Stimulated activated naive CD8-positive, alpha-beta T cell treated with anti-CD3 and anti-CD28 coated beads, Interleukin-15, amount 100 ng/mL, for 72 hours (primary cell): ENCODE measurements around the gene AP2A2.

Experiments used
- ATAC-seq: fragments of 150-1000 bp; cut with Tn5 transposase; 2 replicates; pipeline ENCODE4 v1.10.0; 2021; ENCODE audit warnings: mild to moderate bottlenecking, moderate library complexity
- DNase-seq, 2 donors: peaks; one replicate each; pipeline ENCODE4 v3.0.0; 2021 to 2022
- H3K27ac Mint-ChIP-seq, 2 donors: one replicate each; pipeline ENCODE4 v1.8.0; 2022; ENCODE audit warnings: mild to moderate bottlenecking in 2 of 2, mixed read lengths in 2 of 2, moderate library complexity in 2 of 2
- H3K27me3 Mint-ChIP-seq: one replicate; pipeline ENCODE4 v1.8.0; 2022; ENCODE audit warnings: mixed read lengths
- H3K4me1 Mint-ChIP-seq: one replicate; pipeline ENCODE4 v1.8.0; 2022; ENCODE audit warnings: mild to moderate bottlenecking, mixed read lengths
- H3K4me3 Mint-ChIP-seq, 2 donors: one replicate each; pipeline ENCODE4 v1.8.0; 2022; ENCODE audit warnings: mild to moderate bottlenecking in 2 of 2, mixed read lengths in 2 of 2, moderate library complexity in 1 of 2
- H3K9me3 Mint-ChIP-seq, 2 donors: one replicate each; pipeline ENCODE4 v1.8.0; 2022; ENCODE audit warnings: mixed read lengths in 2 of 2

AP2A2 gene

GRCh38 chr11:1054143-1055108, 128.8 kb downstream of the AP2A2 start:
- H3K4me1 Mint-ChIP-seq: peaks cover 6% of the 10 kb centered on the region
- H3K27ac Mint-ChIP-seq: no peak overlapping the region
- H3K4me3 Mint-ChIP-seq: no peak overlapping the region
- DNase-seq (no peak), ATAC-seq (no peak)
- H3K27me3 Mint-ChIP-seq: peaks cover 29% of the 10 kb centered on the region
- H3K9me3 Mint-ChIP-seq: no peaks in the 10 kb centered on the region

GRCh38 chr11:1055109-1055703, 129.5 kb downstream of the AP2A2 start:
- Mint-ChIP-seq H3K27me3 (peaks cover 24% of the 10 kb centered on the region), H3K27ac (no peak overlapping the region), H3K4me1 (peaks cover 6% of the 10 kb centered on the region), H3K4me3 (no peak overlapping the region), H3K9me3 (no peaks in the 10 kb centered on the region)
- peak in 1 of 2 donors; percentile 7 for DNase-seq
- ATAC-seq: no peak

GRCh38 chr11:1055990-1056771, 130.5 kb downstream of the AP2A2 start:
- DNase-seq (no peak), ATAC-seq (no peak)
- peaks cover 1% of the 10 kb centered on the region for H3K4me1 Mint-ChIP-seq
- H3K9me3 Mint-ChIP-seq: no peaks in the 10 kb centered on the region
- H3K27me3 Mint-ChIP-seq: peaks cover 14% of the 10 kb centered on the region
- no peak overlapping the region for H3K27ac Mint-ChIP-seq
- no peak overlapping the region for H3K4me3 Mint-ChIP-seq

GRCh38 chr11:1057806-1058205, 132.1 kb downstream of the AP2A2 start:
- no peak overlapping the region for H3K4me3 Mint-ChIP-seq
- H3K27me3 Mint-ChIP-seq: peaks cover 13% of the 10 kb centered on the region

GRCh38 chr11:1059759-1060158, 134.1 kb downstream of the AP2A2 start:
- H3K9me3 Mint-ChIP-seq: peaks cover 0 to 9% of the 10 kb centered on the region in 2 donors

More at GRCh38 chr11:1057806-1058205, 132.1 kb downstream of the AP2A2 start:
- no peak for DNase-seq
- peaks cover 7% of the 10 kb centered on the region for H3K4me1 Mint-ChIP-seq
- ATAC-seq: no peak
- peaks cover 0 to 9% of the 10 kb centered on the region in 2 donors for H3K9me3 Mint-ChIP-seq
- H3K27ac Mint-ChIP-seq: peak overlapping the region in 1 of 2 donors; percentile 72

GRCh38 chr11:1060410-1060809, 134.7 kb downstream of the AP2A2 start:
- H3K27me3 Mint-ChIP-seq: peaks cover 14% of the 10 kb centered on the region
- peaks cover 21% of the 10 kb centered on the region for H3K4me1 Mint-ChIP-seq
- ATAC-seq: no peak
- H3K9me3 Mint-ChIP-seq: peaks cover 0 to 9% of the 10 kb centered on the region in 2 donors
- no peak for DNase-seq
- no peak overlapping the region for H3K27ac Mint-ChIP-seq
- no peak overlapping the region for H3K4me3 Mint-ChIP-seq

More at GRCh38 chr11:1059759-1060158, 134.1 kb downstream of the AP2A2 start:
- Mint-ChIP-seq H3K4me1 (peaks cover 21% of the 10 kb centered on the region), H3K27me3 (peaks cover 13% of the 10 kb centered on the region), H3K4me3 (no peak overlapping the region), H3K27ac (no peak overlapping the region)
- ATAC-seq: no peak
- no peak for DNase-seq

- no peak overlapping the region for H3K4me3 Mint-ChIP-seq
- ATAC-seq (no peak), DNase-seq (no peak)
- H3K4me1 Mint-ChIP-seq: peaks cover 21% of the 10 kb centered on the region
- peaks cover 0 to 9% of the 10 kb centered on the region in 2 donors for H3K9me3 Mint-ChIP-seq
- no peak overlapping the region for H3K27ac Mint-ChIP-seq
- peaks cover 20% of the 10 kb centered on the region for H3K27me3 Mint-ChIP-seq
These were observed 135.4 kb downstream of the AP2A2 start for GRCh38 chr11:1060852-1061616.
